Measurements from ENCODE around the gene GRIPAP1. TPM values are rescaled to one million over a fixed set of nuclear protein-coding genes. Genes with fewer than 3 reads are reported as not detected.

GRIPAP1 gene
- total RNA-seq = 38.8 TPM

DNA sequence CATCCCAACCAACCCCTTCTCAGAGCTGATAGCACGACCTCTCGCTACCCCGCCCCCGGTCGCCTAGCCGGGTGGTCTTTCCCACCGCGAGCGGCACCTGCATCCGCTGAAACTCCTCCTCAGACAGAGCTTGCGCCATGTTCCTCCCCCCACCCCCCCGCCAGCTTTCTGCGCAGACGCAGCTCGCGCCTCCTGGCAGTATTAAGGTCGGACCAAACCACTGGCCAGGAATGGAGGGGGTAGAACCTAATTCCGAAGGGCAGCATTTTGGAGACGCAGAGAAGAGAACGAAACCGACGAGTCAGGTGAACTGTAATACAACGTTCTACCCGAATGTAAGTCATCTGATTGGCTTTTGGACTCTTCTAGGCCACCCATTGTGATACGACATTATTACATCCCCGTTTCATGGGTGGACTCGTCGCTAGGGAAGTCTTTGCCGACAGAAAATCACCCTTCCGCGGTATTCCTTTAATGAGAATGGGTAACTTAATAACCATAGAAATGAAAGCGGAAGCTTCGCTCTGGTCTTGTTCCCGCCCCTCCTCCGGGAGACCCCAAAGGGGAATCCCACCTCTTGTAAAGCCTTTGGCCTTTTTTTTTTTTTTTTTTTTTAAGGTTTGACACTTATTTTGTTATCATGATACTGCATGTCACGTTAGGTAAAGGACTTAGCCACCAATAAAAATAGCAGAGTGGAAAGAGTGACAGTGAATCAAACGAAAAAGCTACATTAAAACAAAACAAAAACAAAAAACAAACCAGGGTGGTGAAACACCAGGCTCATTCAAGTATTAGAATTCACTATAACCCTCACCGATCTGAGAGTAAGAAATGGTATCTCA lies at the start of gene GRIPAP1:
TSS of gene GRIPAP1 (minus strand) at position 174 of the 845 bp plus-strand sequence. CDS start at position 139, 35 bp downstream.

DNA sequence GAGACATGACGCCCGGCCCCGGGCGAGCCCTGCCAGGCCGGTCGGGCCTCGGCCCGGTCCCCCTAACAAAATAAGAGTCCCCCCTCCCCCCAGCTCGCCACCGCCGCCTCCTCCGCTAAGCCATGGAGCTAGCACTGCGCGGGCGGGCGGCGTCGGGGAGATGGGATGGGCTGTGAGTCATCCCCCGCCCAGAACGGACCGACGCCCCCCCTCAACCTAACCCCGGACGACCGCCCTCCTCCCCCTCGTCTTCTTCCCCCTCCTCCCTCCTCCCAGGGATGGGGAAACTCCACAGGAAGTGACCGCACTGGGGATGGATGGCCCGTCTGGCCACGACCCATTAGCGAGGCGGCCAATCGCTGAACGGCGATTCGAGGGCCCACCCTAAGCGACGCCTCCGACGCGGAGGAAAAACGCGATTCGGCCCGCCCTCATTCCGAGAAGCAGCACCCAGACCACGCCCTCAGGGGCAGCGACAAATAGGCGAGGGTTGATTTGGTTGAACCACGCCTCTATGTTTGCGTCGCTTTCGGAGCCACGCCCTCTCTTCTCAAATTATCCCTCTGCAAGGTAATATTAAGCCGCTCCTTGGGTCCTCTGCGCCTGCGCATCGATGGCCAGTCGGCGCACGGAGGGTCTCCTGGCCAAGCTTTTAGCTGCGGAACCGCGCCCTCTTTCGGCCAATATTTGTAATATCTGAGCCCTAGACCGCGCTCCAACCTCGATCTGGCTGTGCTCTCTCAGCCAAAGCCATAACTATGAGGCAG lies 41.3 kb upstream of the GRIPAP1 start, which contains the start of gene TFE3:
TSS of gene TFE3 (minus strand) at position 138 of the 767 bp plus-strand sequence. CDS start at position 7, 131 bp downstream.

DNA sequence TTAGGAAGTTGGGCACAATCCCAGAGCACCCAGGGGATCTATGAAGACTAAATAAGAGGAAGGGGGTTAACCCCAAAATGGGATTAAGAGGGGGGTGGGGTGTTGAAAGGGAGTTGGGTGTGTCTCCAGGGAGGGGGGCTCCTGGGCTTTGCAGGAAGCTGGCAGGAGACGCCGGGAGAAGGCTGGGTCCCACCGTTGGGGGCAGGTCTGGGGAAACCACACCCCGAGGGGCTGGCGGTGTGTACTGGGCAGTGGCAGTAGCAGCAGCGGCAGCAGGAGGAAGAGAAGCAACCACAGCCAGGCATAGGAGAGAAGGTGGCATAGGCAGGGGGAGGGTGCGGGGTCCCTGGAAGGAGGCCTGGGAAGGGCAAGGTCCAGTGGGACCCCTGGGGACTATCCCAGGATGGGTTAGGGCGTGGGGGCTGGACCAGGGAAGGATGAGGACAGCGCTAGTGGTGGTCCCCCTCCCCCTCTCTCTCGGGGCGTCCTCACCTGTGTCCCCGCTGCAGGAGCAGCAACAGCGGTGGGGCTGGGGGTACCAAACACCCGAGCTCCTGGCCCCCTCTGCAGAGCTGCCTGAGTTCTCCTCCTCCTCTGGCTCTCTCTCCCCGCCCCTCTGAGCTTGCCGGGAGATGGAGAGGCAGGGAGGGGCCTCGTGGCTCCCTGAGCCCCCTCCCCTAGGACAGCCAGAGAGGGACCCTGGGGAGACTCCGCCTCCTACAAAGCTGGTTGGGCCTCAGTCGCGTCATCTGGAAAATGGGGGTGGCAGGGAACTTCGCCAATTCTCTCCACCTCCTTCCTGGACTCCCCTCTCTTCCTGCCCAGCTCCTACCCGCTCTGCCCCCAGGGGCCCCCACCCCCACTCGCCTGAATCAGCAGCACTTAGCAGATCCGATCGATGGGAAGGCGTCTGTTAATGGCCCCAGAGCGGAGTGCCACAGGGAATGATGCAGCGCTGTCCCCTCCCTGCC lies 30.5 kb downstream of the GRIPAP1 start, which contains the start of gene KCND1:
TSS of gene KCND1 (minus strand) at position 596 of the 971 bp plus-strand sequence. CDS start 1,573 bp downstream, outside the sequence.

DNA sequence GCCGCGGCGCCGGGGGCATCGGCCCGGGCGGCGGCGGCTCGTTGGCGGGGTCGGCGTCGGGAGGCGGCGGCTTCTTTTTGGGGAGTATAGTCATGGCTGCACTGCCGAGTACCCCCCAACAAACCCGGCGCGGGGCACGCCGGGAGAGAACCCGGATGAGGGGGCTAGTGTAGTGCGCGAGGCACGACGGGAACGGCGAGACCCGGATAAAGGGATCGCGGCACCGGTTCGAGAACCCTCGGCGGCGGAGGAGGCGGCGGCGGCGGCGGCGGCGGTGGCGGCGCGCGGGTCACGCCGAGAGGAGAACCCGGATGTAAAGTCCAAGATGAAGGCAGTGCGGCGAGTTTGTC lies 44.6 kb downstream of the GRIPAP1 start, which contains the start of gene OTUD5:
TSS of gene OTUD5 (minus strand) at position 131 of the 350 bp plus-strand sequence. CDS start at position 94, 37 bp downstream.

Small RNA genes within 50 kb of the gene (small RNA-seq; reads per million reads assigned to genes)
- not detected for gene RNU6-722P

Other genes with a start within 250 kb of the GRIPAP1 start
- not detected for gene GLOD5, start 240.5 kb downstream of the GRIPAP1 start, total RNA-seq
- gene GATA1, start 215.7 kb downstream of the GRIPAP1 start, total RNA-seq = not detected
- gene HDAC6, start 200.2 kb downstream of the GRIPAP1 start, total RNA-seq = 87.2 TPM
- gene ERAS, start 175.8 kb downstream of the GRIPAP1 start, total RNA-seq = 0.92 TPM
- gene PCSK1N, start 166.7 kb downstream of the GRIPAP1 start, total RNA-seq = 157 TPM
- gene TIMM17B, start 104.5 kb downstream of the GRIPAP1 start, total RNA-seq = 30.0 TPM
- 40.1 TPM for gene PQBP1, start 104.3 kb downstream of the GRIPAP1 start, total RNA-seq
- gene SLC35A2, start 90.6 kb downstream of the GRIPAP1 start, total RNA-seq = 12.5 TPM
- 11.5 TPM for gene PIM2, start 83.2 kb downstream of the GRIPAP1 start, total RNA-seq
- 29.3 TPM for gene OTUD5, start 44.7 kb downstream of the GRIPAP1 start, total RNA-seq
- 4.2 TPM for gene KCND1, start 30.4 kb downstream of the GRIPAP1 start, total RNA-seq
- 13.6 TPM for gene TFE3, start 41.1 kb upstream of the GRIPAP1 start, total RNA-seq
- gene CCDC120, start 56.7 kb upstream of the GRIPAP1 start, total RNA-seq = 3.5 TPM
- 11.5 TPM for gene PRAF2, start 71.7 kb upstream of the GRIPAP1 start, total RNA-seq
- gene WDR45, start 77.6 kb upstream of the GRIPAP1 start, total RNA-seq = 23.8 TPM
- gene GPKOW, start 121.5 kb upstream of the GRIPAP1 start, total RNA-seq = 22.4 TPM
- gene MAGIX, start 160.5 kb upstream of the GRIPAP1 start, total RNA-seq = 2.8 TPM
- gene PLP2, start 169.6 kb upstream of the GRIPAP1 start, total RNA-seq = 3.5 TPM
- 0.69 TPM for gene PRICKLE3, start 184.1 kb upstream of the GRIPAP1 start, total RNA-seq
- gene SYP, start 197.9 kb upstream of the GRIPAP1 start, total RNA-seq = 273 TPM
- not detected for gene CACNA1F, start 231.1 kb upstream of the GRIPAP1 start, total RNA-seq
- gene CCDC22, start 233.2 kb upstream of the GRIPAP1 start, total RNA-seq = 6.7 TPM

Data from diencephalon (tissue), 1 donor.